Coronary artery (tissue), 2 donors: ENCODE data around the gene SHROOM2.

Experiments
- DNase-seq: peaks from one replicate; pipeline ENCODE4 v3.0.0-alpha.2; 2017; ENCODE audit warnings: low spot score
- H3K27ac ChIP-seq, 2 donors: fragments of 200-600 bp; sonication (generic); one replicate each; pipeline ENCODE4 v1.5.1; 2016 to 2019
- H3K4me3 ChIP-seq: fragments of 200-600 bp; sonication (generic); 2 replicates; pipeline ENCODE4 v1.5.1; 2016; ENCODE audit warnings: mild to moderate bottlenecking, moderate library complexity
- TF ChIP-seq, protein P1 (sequence below): fragments of 200-600 bp; sonication (generic); IDR thresholded peaks from one replicate; pipeline ENCODE4 v1.5.1; 2019; ENCODE audit warnings: antibody characterized with exemption

SHROOM2 gene

DNA sequence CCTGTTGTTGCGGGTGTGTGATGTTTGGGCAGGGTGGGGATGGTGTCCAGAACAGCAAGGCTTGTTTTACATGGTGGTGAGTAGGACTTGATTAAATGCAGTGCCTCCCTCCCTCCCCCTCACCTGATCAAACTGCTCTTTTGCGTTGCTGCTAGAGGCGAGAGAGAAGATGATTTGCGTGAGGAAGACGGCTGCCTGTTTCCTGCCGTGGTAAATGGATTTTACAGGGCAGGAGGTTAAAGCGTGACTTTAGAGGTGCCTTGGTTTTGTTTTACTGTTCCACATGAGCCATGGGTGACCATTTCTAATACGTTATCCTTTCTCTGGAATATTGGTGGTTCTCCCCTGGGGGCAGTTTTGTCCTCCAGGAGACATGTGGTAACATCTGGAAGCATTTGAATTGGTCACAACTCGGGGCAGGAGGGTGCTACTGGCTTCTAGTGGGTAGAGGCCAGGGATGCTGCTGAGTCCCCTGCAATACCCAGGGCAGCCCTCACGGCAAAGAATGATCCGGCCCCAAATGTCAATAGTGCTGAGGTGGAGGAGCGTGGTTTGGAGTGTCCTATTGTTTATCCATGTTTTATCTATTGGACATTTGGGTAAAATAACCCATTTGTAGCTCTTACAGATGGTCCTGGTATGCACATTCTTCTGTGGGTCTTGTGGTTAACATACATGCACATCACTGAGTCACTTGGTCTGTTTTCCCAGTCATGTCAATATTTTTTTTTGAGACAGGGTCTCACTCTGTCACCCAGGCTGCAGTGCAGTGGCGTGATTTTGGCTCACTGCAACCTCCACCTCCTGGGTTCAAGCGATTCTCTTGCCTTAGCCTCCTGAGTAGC lies 73.7 kb downstream of the SHROOM2 start:
- no peak for DNase-seq
- TF ChIP-seq, protein P1, sequence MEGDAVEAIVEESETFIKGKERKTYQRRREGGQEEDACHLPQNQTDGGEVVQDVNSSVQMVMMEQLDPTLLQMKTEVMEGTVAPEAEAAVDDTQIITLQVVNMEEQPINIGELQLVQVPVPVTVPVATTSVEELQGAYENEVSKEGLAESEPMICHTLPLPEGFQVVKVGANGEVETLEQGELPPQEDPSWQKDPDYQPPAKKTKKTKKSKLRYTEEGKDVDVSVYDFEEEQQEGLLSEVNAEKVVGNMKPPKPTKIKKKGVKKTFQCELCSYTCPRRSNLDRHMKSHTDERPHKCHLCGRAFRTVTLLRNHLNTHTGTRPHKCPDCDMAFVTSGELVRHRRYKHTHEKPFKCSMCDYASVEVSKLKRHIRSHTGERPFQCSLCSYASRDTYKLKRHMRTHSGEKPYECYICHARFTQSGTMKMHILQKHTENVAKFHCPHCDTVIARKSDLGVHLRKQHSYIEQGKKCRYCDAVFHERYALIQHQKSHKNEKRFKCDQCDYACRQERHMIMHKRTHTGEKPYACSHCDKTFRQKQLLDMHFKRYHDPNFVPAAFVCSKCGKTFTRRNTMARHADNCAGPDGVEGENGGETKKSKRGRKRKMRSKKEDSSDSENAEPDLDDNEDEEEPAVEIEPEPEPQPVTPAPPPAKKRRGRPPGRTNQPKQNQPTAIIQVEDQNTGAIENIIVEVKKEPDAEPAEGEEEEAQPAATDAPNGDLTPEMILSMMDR = no peak
- Histone ChIP-seq H3K4me3 (no peak overlapping the region), H3K27ac (no peak overlapping the region)

DNA sequence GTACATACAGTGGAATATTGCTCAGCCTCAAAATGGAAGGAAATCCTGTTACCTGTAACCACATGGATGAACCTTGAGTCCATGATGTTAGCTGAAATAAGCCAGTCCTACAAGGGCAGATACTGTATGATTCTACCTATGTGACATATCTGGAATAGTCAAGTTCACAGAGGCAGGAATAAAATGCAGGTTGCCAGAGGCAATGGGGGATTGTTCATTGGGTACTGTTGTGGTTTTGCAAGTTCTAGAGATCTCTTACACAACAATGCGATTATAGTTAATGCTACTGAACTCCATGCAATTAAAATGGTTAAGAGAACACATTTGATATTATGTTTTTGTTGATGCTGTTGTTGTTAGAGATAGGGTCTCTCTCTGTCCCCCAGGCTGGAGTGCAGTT lies 74.6 kb downstream of the SHROOM2 start:
- no peak for DNase-seq
- TF ChIP-seq, protein P1 = no peak
- Histone ChIP-seq H3K4me3 (no peak overlapping the region), H3K27ac (no peak overlapping the region)

DNA sequence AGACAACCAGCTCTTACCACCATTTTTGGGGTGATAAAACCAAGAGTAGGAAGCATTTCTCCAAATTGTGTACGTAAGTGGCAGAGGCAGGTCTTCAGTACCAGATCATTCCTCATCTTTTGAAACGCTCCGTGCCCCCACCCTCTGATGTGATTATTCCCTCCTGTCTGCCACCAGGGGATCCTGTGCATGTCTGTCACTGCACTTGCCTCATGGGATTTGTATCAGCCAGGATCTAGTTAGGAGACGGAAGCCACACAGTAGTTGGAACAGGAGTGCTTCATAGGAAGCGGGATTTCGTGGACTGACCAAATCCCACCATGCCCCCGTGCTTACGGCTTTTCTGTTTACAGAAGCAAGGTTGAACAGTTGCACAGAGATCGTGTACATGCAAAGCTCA lies 75.5 kb downstream of the SHROOM2 start:
- Histone ChIP-seq H3K4me3 (no peak overlapping the region), H3K27ac (no peak overlapping the region)
- DNase-seq = no peak
- TF ChIP-seq, protein P1 = no peak

DNA sequence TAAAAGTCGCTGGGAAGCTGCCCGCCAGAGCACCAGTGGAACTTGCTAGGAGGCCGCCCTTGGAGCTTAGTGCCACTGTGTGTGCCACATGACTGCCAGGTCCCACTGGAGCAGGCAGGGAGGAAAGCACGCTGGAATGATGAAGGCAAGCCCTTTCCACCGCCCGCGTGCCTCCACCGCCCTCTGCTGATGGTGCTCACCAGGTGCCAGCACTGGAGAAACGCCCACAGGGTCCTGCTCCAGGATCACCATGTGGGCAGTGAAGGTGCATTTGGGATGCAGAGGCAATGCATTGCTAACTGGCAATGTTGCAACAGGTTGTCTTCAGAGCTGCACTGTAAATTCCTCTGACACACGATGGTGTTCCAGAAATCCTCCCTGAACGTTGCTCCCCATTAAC lies 76.3 kb downstream of the SHROOM2 start:
- no peak overlapping the region for H3K27ac ChIP-seq
- no peak overlapping the region for H3K4me3 ChIP-seq
- TF ChIP-seq, protein P1 = no peak
- no peak for DNase-seq

DNA sequence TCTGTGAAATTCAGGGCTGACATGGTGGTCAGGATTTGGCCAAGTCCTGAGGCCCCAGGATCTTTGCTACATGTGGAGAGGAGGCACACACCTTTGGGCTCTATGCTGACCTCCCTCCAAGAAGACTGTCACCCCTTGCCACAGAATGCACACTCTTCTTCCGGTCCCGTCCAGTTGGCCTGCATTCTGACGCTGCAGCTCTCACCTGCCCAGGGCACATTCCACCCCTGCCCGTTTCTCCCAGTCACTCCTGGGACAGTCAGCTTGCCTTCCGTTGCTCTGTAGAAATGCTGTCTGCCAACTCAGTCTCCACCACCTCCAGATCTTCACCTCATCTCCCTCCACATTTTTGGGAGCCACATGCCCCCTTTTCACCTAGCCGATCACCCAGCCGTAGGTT lies 76.7 kb downstream of the SHROOM2 start:
- Histone ChIP-seq H3K4me3 (no peak overlapping the region), H3K27ac (no peak overlapping the region)
- no peak for DNase-seq
- TF ChIP-seq, protein P1 = no peak

DNA sequence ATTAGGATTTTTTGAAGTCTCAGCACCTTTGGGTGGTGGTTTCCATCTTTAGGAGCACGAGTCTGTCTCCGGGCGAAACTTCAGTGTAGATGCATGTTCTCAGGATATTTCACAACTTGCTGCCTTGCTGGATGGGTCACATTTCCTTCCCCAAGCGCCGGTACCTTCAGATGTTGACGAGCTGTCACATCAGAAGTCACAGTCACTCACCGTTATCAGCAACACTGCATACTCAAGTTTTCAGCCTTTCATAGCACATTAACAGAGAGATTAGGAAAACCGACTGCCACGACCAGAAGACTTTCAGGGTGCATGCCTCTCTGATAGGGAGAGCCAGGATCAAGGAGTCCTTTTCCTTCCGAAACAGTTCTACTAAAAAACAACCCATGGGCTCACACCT lies 77.8 kb downstream of the SHROOM2 start:
- DNase-seq = no peak
- Histone ChIP-seq H3K4me3 (no peak overlapping the region), H3K27ac (no peak overlapping the region)
- TF ChIP-seq, protein P1 = no peak

DNA sequence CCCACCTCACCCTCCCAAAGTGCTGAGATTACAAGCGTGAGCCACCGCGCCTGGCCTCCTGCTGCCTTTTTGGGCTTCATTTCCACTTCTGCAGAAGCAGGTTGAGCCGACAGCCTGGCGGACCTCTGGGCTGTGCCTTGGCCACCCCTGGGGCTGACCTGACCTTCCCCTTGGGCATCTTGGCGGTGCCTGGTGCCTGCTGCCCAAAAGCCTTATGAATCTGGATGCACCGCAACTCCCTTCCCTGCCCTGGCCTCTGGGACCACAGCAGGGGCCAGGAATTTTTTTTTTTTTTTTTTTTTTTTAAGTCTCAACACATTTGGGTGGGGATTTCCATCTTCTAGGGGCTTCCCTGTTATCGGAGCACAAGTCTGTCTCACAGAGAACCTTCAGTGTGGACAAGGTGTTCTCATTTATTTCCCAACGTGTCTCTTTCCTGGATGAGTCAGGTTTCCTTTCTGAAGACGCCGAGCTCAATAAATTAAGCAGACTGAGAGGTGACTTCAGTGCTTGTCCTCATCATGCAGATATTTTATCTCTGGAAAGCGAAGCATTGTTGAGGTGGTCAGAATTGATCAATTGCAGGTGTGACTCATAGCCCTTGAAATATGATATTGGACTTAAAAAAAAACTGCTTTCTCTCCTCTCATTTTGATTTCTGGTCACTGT lies 79.7 kb downstream of the SHROOM2 start:
- TF ChIP-seq, protein P1 = no peak
- Histone ChIP-seq H3K4me3 (no peak overlapping the region), H3K27ac (no peak overlapping the region)
- DNase-seq = no peak
